Measurements from ENCODE around the gene FHAD1.

GRCh38 chr1:15405106-15405850 lies 158.3 kb downstream of the FHAD1 start:
- TF ChIP-seq CTCF (IDR thresholded peaks at IDR 0.05) (no peak), POLR2A (IDR thresholded peaks at IDR 0.05) (no peak)

Data from Peyer's patch (tissue), 4 donors.